Esophagus muscularis mucosa (tissue), 4 donors: ENCODE data around the gene MATK. TPM values are rescaled to one million over a fixed set of nuclear protein-coding genes. Genes with fewer than 3 reads are reported as not detected.
"Not testable (repeated sequence)": the region's sequence is repeated elsewhere in the genome, so short reads cannot be mapped to it uniquely, and the experiment has no call there.

Source experiments
- DNase-seq: peaks from one replicate; pipeline ENCODE4 v3.0.0-alpha.2; 2017; ENCODE audit errors: extremely low spot score
- H3K27ac ChIP-seq, 4 donors: fragments of 200-600 bp; sonication (generic); replicated peaks in 1 of 4; 1 replicate in 3 of 4; 2 replicates in 1 of 4; pipeline ENCODE4 v1.5.1; 2016 to 2019; ENCODE audit warnings: mild to moderate bottlenecking in 1 of 4
- H3K27me3 ChIP-seq, 4 donors: fragments of 200-600 bp; sonication (generic); one replicate each; pipeline versions ENCODE4 v1.5.1 to v1.6.0; 2016 to 2019
- H3K36me3 ChIP-seq, 4 donors: fragments of 200-600 bp; sonication (generic); one replicate each; pipeline ENCODE4 v1.5.1; 2016 to 2019
- H3K4me1 ChIP-seq, 4 donors: fragments of 200-600 bp; sonication (generic); one replicate each; pipeline ENCODE4 v1.5.1; 2016 to 2019
- H3K4me3 ChIP-seq, 4 donors: fragments of 200-600 bp; sonication (generic); 1 replicate in 2 of 4; 2 replicates in 2 of 4; pipeline ENCODE4 v1.5.1; 2016 to 2019; ENCODE audit warnings: mild to moderate bottlenecking in 4 of 4, moderate library complexity in 1 of 4
- H3K9me3 ChIP-seq, 4 donors: fragments of 200-600 bp; sonication (generic); 1 replicate in 3 of 4; 2 replicates in 1 of 4; pipeline ENCODE4 v1.5.1; 2016 to 2019
- EP300 ChIP-seq: sonication (generic); formaldehyde crosslinking; IDR thresholded peaks from one replicate; pipeline ENCODE4 v1.6.1; 2017; ENCODE audit warnings: antibody characterized with exemption
- POLR2A ChIP-seq: fragments of 450-650 bp; IDR thresholded peaks from one replicate; pipeline ENCODE4 v1.6.1; 2017; ENCODE audit warnings: antibody characterized with exemption, moderate library complexity, mild to moderate bottlenecking, low read depth
- POLR2AphosphoS5 ChIP-seq, 2 donors: sonication (generic); formaldehyde crosslinking; IDR thresholded peaks; one replicate each; pipeline ENCODE4 v1.6.1; 2017; ENCODE audit warnings: antibody characterized with exemption in 2 of 2
- WGBS: methylation state at CpG from one replicate; pipeline ENCODE4 v1.1.5; 2018; 5-methylcytosine and 5-hydroxymethylcytosine counted together
- intact Hi-C: fragments of 100-400 bp; cut with DNase I; formaldehyde crosslinking; loops from one replicate; pipeline ENCODE4 v1.15.1; 2023
- total RNA-seq, 4 donors: library from RNA; depleted of rRNA; stranded (reverse); fragments of >200 nt; gene quantifications; one replicate each; pipeline versions ENCODE4 v1.1.0 to v1.2.1, GENCODE V29; 2016
- TF ChIP-seq, protein P1 (sequence below), 3 experiments: fragments of 200-600 bp in 2 of 3; fragments of 450-650 bp in 1 of 3; sonication (generic) in 2 of 3; IDR thresholded peaks; one replicate each; pipeline ENCODE4 v1.5.1; 2017 to 2019; ENCODE audit warnings: antibody characterized with exemption in 3 of 3, mild to moderate bottlenecking in 2 of 3, moderate library complexity in 1 of 3

Gene MATK
- total RNA-seq, 4 donors from 2014 or later = 0.13 to 2.9 (median 1.8) TPM

DNA sequence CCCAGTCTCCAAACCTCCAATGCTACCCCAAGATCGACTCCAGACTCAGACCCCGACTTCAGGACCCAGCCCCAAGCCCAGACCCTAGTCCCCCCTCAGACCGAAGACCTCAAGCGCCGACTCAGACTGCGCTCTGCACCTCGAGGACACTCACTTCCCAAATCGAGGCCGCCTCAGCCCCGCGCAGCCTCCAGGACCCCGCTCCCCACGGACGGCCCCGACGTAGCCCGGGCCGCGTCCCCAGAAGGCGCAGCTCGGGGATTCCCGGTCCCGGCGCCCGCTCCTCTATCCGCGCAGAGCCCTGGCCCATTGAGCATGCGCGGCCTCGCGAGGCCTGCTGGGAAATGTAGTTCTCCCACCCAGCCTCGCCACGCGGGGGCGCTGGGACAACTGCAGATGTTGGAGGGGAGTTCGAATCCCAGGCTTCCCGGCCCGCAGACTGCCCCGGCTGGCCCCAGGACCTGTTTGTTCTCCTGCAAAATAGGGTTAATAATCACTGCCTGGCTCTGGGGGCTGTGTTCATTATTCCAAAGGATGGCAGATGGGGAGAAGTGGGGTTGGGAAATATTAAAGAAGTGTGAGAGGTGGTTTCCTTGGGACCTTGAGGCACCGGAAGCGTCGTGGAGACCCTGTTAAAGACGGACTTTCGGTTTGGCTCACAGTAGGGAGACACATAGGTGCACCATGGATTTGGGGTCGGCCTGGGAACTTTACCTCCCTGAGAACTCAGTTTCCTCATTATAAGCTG is 24.6 kb downstream of the MATK start, which contains the start of gene APBA3:
Gene APBA3, minus strand, starts transcription at position 311 of the 748 bp plus-strand sequence. CDS start 1,428 bp downstream, outside the sequence.
- TF ChIP-seq, protein P1, sequence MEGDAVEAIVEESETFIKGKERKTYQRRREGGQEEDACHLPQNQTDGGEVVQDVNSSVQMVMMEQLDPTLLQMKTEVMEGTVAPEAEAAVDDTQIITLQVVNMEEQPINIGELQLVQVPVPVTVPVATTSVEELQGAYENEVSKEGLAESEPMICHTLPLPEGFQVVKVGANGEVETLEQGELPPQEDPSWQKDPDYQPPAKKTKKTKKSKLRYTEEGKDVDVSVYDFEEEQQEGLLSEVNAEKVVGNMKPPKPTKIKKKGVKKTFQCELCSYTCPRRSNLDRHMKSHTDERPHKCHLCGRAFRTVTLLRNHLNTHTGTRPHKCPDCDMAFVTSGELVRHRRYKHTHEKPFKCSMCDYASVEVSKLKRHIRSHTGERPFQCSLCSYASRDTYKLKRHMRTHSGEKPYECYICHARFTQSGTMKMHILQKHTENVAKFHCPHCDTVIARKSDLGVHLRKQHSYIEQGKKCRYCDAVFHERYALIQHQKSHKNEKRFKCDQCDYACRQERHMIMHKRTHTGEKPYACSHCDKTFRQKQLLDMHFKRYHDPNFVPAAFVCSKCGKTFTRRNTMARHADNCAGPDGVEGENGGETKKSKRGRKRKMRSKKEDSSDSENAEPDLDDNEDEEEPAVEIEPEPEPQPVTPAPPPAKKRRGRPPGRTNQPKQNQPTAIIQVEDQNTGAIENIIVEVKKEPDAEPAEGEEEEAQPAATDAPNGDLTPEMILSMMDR (IDR thresholded peaks at IDR 0.05) = peak; percentile 71 to 84 (median 74)
- TF ChIP-seq POLR2A = peak; percentile 64
- peak; percentile 93 to 96 for TF ChIP-seq POLR2AphosphoS5 (IDR thresholded peaks at IDR 0.05)
- TF ChIP-seq EP300 = no peak
- peak within 1 kb of the TSS; percentile 94 to 99 (median 96) for H3K27ac ChIP-seq
- H3K36me3 ChIP-seq = peaks cover 16 to 49% (median 46%) of the 10 kb centered on the region in 4 donors
- intact Hi-C loops = loop anchor here (10.0 kb wide), 1 partner anchor 213 kb away; the partner anchor contains the start of gene DAPK3
- H3K4me1 ChIP-seq = peaks cover 30 to 50% (median 48%) of the 10 kb centered on the region in 4 donors
- DNase-seq = peak; percentile 97
- peak within 1 kb of the TSS; percentile 72 to 83 (median 77) for H3K4me3 ChIP-seq
- no peaks in the 10 kb centered on the region for H3K9me3 ChIP-seq
- no peaks in the 10 kb centered on the region for H3K27me3 ChIP-seq
- WGBS = 11% methylated on average over 12 of the region's 45 CpGs

DNA sequence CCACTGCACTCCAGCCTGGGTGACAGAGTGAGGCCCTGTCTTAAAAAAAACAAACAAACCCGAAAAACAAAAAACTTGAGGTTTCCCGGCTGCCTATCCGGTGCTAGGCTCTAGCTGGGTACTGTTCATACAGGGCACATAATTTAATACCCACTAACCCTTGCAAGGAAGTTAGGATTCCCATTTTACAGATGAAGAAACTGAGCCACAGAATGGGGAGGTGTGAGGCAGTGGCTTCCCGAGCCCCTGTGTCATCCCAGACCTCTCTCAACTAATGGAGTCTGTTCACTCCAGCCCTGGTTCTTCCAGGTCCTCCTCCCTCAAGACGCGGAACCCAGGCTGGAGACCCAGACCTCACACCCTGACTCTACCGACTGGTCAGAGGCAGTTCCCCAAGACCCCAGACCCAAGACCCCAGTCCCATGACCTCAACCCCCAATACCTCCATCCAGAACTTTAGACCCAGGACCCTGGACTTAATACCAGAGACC is 25.3 kb downstream of the MATK start:
- no peak for DNase-seq
- Histone ChIP-seq H3K4me1 (peaks cover 30 to 50% (median 48%) of the 10 kb centered on the region in 4 donors), H3K9me3 (no peaks in the 10 kb centered on the region), H3K4me3 (peak overlapping the region; percentile 66 to 83 (median 75)), H3K27ac (peak overlapping the region; percentile 94 to 99 (median 96)), H3K36me3 (peaks cover 9 to 49% (median 40%) of the 10 kb centered on the region in 4 donors), H3K27me3 (no peaks in the 10 kb centered on the region)
- intact Hi-C loops = loop anchor here (10.0 kb wide), 1 partner anchor 214 kb away; the partner anchor contains the start of gene DAPK3
- WGBS = 31% methylated on average over 7 of the region's 7 CpGs
- TF ChIP-seq, protein P1 (IDR thresholded peaks at IDR 0.05) = no peak
- no peak for TF ChIP-seq POLR2AphosphoS5 (IDR thresholded peaks at IDR 0.05)
- TF ChIP-seq POLR2A = no peak
- TF ChIP-seq EP300 = no peak

DNA sequence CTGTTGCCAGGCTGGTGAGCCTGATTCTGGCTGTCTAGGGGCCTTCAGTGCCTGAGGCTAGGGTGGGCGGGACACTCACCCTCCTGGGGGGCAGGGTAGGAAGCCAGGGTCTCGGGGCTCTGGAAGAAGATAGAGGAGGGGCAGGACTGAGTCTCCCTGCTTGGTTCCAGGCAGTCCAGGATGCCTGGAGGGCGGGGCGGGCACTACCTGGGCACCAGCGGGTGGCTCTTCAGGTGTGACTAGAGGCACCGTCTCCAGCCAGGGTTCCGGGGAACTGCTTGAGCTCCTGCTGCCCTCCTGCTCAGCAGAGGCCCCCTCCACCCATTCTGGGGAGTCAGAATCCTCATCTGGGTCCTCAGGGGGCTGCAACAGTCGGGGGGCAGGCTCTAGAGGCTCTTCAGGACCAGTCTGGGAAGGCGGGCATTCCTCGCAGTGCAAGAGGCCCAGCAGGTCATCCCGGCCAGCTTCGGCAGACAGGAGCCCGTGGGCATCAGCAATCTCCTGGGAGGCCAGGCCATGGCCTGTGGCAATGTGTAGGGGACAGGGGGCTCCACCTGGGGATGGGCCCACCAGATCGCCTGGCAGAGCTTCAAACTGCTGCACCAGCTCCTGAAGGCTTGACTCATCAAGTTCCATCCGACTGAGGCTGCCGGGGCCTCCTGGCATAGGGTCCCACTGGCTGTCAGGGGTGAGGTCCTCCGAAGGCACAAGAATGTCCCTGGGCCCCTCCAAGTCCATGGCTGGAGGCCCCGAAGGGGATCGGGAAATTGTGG is 26.5 kb downstream of the MATK start:
- 100% methylated on average over 2 of the region's 19 CpGs for WGBS
- Histone ChIP-seq H3K4me3 (no peak overlapping the region), H3K4me1 (peaks cover 30 to 50% (median 48%) of the 10 kb centered on the region in 4 donors), H3K27me3 (no peaks in the 10 kb centered on the region), H3K36me3 (peaks cover 0 to 41% (median 31%) of the 10 kb centered on the region in 4 donors), H3K27ac (no peak overlapping the region), H3K9me3 (no peaks in the 10 kb centered on the region)
- DNase-seq = no peak
- TF ChIP-seq, protein P1 (IDR thresholded peaks at IDR 0.05) = no peak
- no peak for TF ChIP-seq POLR2A
- TF ChIP-seq POLR2AphosphoS5 (IDR thresholded peaks at IDR 0.05) = no peak
- TF ChIP-seq EP300 = no peak
- intact Hi-C loops = loop anchor here (10.0 kb wide), 1 partner anchor 215 kb away; the partner anchor contains the start of gene DAPK3

DNA sequence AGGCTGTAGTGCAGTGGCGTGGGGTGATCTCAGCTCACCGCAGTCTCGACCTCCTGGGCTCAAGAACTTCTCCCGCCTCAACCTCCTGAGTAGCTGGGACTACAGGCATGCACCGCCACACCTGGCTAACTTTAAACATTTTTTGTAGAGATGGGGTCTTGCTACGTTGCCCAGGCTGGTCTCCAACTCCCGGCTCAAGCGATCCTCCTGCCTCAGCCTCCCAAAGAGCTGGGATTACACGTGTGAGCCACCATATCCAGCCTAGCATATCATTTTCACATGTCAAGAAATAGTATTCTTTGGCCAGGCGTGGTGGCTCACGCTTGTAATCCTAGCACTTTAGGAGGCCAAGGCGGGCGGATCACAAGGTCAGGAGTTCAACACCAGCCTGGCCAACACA is 27.9 kb downstream of the MATK start:
- Histone ChIP-seq H3K4me1 (peaks cover 26 to 42% (median 40%) of the 10 kb centered on the region in 4 donors), H3K36me3 (peaks cover 5 to 53% (median 42%) of the 10 kb centered on the region in 4 donors)
- H3K27me3 ChIP-seq, H3K4me3 ChIP-seq, DNase-seq, H3K9me3 ChIP-seq, intact Hi-C loops, H3K27ac ChIP-seq: not testable (repeated sequence)
- 95% methylated on average over 12 of the region's 13 CpGs for WGBS

DNA sequence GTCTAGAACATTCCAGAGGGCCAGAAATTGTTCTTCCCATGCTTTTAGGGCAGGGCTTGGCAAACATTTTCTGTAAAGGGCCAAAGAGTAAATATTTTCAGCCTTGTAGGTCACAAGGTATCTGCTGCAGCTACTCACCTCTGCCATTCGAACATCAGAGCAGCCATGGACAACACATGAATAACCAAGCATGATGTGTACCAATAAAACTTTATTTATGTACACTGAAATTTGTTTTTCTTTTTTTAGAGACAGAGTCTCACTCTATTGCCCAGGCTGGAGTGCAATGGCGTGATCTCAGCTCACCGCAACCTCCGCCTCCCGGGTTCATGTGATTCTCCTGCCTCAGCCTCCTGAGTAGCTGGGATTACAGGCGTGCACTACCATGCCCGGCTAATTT is 28.5 kb downstream of the MATK start:
- intact Hi-C loops = not testable (repeated sequence)

More for the DNA sequence above, 28.5 kb downstream of the MATK start:
- H3K27ac ChIP-seq, H3K4me3 ChIP-seq, H3K27me3 ChIP-seq, H3K9me3 ChIP-seq, DNase-seq: not testable (repeated sequence)
- Histone ChIP-seq H3K36me3 (peaks cover 11 to 59% (median 48%) of the 10 kb centered on the region in 4 donors), H3K4me1 (peaks cover 23 to 38% (median 36%) of the 10 kb centered on the region in 4 donors)
- WGBS = 98% methylated on average over 7 of the region's 7 CpGs
